ENCODE data around the gene TIMM22. TPM values are rescaled to one million over a fixed set of nuclear protein-coding genes. Genes with fewer than 3 reads are reported as not detected.
A peak's percentile ranks its signal among the peaks of the same experiment; 100 is the strongest.

Gene TIMM22
- total and polyA plus RNA-seq, 2 of the 13 experiments (the other 11 are each of a cell fraction or from before 2014, with no cell fraction given) = 6.2 to 15.5 TPM

- TF ChIP-seq ZFX (CRISPR knock-in tag; IDR thresholded peaks at IDR 0.05; ENCODE audit: low read depth) (0 out of 2 replicates have a peak, but pooled peaks have one; percentile 10), CHD4 (IDR thresholded peaks at IDR 0.05; ENCODE audit: borderline replicate concordance, low read length) (peak; percentile 90; the same call in 1 of the 2 replicates), KAT8 (CRISPR knock-in tag; IDR thresholded peaks at IDR 0.05) (peak; percentile 50; the same call in 1 of the 2 replicates), MATR3 (CRISPR knock-in tag; IDR thresholded peaks at IDR 0.05) (no peak), ADNP (CRISPR knock-in tag; IDR thresholded peaks at IDR 0.05) (peak; percentile 21; the same call in 1 of the 2 replicates), RBM39 (IDR thresholded peaks at IDR 0.05; ENCODE audit: low read depth, low read length, poor library complexity, severe bottlenecking) (no peak), NONO (IDR thresholded peaks at IDR 0.05) (no peak), NONO (CRISPR knock-in tag; conservative IDR thresholded peaks at IDR 0.05) (no peak), MXD3 (CRISPR knock-in tag; IDR thresholded peaks at IDR 0.05) (no peak), TP53 (CRISPR knock-in tag; conservative IDR thresholded peaks at IDR 0.05) (no peak), HOXA3 (CRISPR knock-in tag; IDR thresholded peaks at IDR 0.05) (peak; percentile 30; the same call in 1 of the 2 replicates), ZNF564 (CRISPR knock-in tag; IDR thresholded peaks at IDR 0.05) (no peak), PPARG (CRISPR knock-in tag; conservative IDR thresholded peaks at IDR 0.05) (no peak), NAIF1 (CRISPR knock-in tag; IDR thresholded peaks at IDR 0.05; ENCODE audit: borderline replicate concordance) (0 out of 2 replicates have a peak, but pooled peaks have one; percentile 41), ERF (CRISPR knock-in tag; IDR thresholded peaks at IDR 0.05) (peak; percentile 77), ZFY (CRISPR knock-in tag; IDR thresholded peaks at IDR 0.05) (no peak), ZMYM3 (CRISPR knock-in tag; IDR thresholded peaks at IDR 0.05) (peak; percentile 72), RARG (CRISPR knock-in tag; IDR thresholded peaks at IDR 0.05; ENCODE audit: low read depth) (no peak), ZNF749 (CRISPR knock-in tag; IDR thresholded peaks at IDR 0.05; ENCODE audit: borderline replicate concordance) (no peak), RFXANK (CRISPR knock-in tag; IDR thresholded peaks at IDR 0.05) (no peak), BORCS8-MEF2B (CRISPR knock-in tag; IDR thresholded peaks at IDR 0.05) (no peak), RCOR2 (CRISPR knock-in tag; IDR thresholded peaks at IDR 0.05) (no peak), EEA1 (CRISPR knock-in tag; IDR thresholded peaks at IDR 0.05; ENCODE audit: borderline replicate concordance) (no peak), EED (CRISPR knock-in tag; IDR thresholded peaks at IDR 0.05) (no peak), TEF (CRISPR knock-in tag; IDR thresholded peaks at IDR 0.05) (no peak), NFE2L1 (CRISPR knock-in tag; IDR thresholded peaks at IDR 0.05; ENCODE audit: borderline replicate concordance) (no peak), SMARCC2 (IDR thresholded peaks at IDR 0.05) (no peak), ZBTB8A (CRISPR knock-in tag; IDR thresholded peaks at IDR 0.05; ENCODE audit: borderline replicate concordance, low read depth) (no peak), HDAC6 (IDR thresholded peaks at IDR 0.05; ENCODE audit: low read depth, low read length) (no peak), TOPORS (CRISPR knock-in tag; IDR thresholded peaks at IDR 0.05) (no peak), ZNF232 (CRISPR knock-in tag; IDR thresholded peaks at IDR 0.05; ENCODE audit: borderline replicate concordance) (no peak), ASH2L (IDR thresholded peaks at IDR 0.05; ENCODE audit: insufficient read length, low read depth, low read length) (peak; percentile 53), NR2F1 (CRISPR knock-in tag; IDR thresholded peaks at IDR 0.05) (no peak)
Measured at GRCh38 chr17:980406-981291, 16.3 kb upstream of the TIMM22 start (continued).
